Epithelial cell of prostate (primary cell): ENCODE measurements around the gene GAS1.

Source experiments
- DNase-seq: peaks from one replicate; pipeline ENCODE4 v3.0.0-alpha.2; 2011; ENCODE audit warnings: low read depth, low spot score
- H3K27ac ChIP-seq: fragments of 450-650 bp; 2 replicates; pipeline ENCODE4 v1.5.1; 2017; ENCODE audit warnings: mild to moderate bottlenecking

Gene GAS1

DNA sequence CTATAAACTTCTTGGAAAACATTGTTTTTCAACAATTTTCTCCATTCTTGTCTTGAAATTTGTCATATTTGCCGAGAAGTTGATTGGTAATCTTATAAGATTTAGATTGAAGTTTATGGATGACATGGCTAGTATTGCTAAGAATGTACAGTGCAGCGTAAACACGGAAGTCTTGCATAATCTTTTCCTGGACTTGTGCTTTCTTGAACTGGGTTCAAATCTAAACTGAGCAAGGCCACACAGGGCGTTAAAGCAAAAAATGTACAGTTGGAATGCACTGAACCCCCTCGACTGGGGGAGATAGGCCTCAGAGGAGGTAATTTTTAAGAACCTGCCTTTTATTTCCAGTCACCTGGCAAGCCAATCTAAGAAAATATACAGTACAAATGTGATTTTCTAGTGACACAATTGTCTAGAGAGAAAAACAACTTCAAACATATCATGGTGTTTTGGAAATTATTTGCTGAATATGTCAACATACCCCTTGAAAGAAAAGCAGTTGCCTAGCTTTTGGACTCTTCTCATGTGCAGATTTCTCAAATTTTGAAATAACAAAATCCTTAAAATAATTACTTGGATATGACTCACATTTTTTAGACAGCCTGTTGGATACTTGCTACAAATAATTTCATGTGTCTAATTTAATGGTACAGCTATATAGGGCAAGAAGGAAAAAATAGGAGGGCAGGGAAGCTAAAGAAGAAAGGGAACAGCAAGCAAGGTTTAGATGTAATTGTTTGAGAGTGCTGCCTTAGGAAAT is 18.5 kb upstream of the GAS1 start:
- no peak for DNase-seq

DNA sequence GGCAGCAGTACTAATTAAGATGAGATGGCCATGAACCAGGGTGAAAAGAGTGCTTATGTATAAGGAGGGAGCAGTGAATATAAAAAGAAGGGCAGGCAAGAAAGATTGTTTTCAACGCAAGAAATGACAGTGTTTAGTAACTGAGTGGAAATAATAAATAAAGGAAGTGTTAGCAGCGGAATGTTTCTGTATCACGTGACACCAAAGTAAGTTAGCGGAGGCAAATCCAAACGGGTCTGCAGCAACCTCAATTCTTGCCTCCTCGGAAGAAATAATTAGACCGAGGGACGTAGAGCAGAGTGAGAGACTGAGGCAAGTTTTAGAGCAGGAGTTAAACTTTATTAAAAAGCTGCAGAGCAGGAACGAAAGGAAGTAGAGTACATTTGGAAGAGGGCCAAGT is 15.4 kb upstream of the GAS1 start:
- no peak for DNase-seq
- no peak overlapping the region for H3K27ac ChIP-seq

More for the DNA sequence above, 18.5 kb upstream of the GAS1 start:
- no peak overlapping the region for H3K27ac ChIP-seq

DNA sequence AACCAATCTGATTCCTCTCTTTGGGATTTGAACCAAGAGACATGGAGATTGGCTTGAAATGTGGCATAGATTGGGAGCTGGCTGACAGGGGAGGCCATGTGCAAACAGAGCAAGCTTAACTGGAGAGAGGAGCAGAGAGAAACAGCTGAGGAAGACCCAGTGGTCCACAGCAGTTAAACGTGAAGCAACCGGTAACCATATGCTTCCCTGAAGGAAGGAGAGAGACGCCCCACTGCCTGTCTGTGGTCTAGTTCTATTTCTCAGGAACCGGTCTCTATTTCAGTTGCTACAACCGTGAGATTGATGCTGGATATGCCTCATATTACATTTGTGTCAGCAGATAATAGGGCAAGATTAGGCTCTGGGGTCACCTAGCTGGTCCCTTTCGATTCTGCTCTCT is 13.6 kb upstream of the GAS1 start:
- no peak overlapping the region for H3K27ac ChIP-seq
- no peak for DNase-seq

DNA sequence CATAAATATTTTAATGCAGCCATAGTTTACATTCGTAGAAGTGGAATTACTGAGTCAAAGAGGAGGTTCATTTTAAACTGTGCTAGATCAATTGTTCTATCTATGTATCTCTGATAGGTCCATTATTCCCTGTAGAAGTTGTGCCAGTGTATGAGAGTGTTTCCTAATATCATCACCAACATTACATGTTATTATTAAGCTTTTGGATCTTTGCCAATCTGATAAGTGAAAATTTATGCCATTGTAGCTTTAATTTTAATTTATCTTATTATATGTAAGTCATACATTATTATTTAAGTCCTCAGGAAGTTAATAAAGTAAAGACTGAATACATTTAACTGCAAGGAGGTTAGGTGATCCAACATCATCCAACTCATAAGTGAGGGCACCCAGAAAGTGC is 10.9 kb upstream of the GAS1 start:
- no peak overlapping the region for H3K27ac ChIP-seq

DNA sequence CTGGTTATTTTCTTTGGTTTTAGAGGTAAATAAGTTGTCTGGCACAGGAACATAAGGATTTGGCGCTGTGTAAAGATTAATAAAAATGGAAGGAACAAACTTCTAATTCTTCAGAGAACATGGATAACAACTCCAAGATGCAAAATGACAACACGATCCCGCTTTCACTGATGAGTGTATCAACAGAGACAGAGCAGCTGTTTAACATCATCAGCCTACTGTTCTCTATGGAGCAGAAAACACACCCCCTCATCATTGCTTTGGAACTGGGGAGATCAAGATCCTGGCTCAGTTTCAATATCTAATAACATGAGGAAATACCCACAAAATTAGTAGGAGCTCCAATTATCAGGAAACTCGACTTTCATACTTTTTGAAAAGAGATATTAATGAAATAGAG is 8.3 kb upstream of the GAS1 start:
- no peak for DNase-seq
- no peak overlapping the region for H3K27ac ChIP-seq

More for the DNA sequence above, 10.9 kb upstream of the GAS1 start:
- no peak for DNase-seq

DNA sequence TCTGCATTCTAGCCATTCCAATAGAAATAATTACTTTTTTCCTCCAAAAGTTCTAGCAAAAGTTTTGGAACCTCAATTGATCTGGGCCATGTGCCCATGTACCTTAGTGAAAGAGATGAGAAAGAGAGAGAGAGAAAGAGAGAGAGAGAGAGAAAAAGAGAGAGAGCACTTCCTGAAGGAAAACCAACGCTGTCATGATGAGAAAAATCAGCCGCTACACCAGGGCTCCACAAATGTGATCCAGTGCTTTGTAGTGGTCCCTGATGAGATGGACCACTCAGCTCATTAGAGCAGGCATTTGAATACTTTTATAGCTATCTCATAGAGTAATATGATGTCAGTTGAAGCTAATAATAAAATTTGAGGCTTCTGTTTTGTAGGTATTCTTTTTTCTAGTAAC is 7.7 kb upstream of the GAS1 start:
- no peak overlapping the region for H3K27ac ChIP-seq
- no peak for DNase-seq

DNA sequence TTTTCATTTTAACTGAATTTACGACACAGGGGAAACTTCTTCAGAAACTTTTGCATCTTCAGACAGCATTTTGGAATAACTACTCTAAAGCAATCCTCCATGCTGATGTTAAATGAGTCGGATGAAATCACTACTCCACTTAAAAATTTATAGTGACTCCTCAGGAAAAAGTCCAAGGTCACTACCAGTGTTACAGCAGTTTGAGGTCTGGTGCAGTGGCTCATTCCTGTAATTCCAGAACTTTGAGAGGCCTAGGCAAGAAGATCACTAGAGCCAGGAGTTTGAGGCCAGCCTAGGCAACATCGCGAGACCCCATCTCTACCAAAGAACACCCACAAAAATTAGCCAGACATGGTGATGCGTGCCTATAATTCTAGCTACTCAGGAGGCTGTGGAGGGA is 5.9 kb upstream of the GAS1 start:
- no peak for DNase-seq
- no peak overlapping the region for H3K27ac ChIP-seq

DNA sequence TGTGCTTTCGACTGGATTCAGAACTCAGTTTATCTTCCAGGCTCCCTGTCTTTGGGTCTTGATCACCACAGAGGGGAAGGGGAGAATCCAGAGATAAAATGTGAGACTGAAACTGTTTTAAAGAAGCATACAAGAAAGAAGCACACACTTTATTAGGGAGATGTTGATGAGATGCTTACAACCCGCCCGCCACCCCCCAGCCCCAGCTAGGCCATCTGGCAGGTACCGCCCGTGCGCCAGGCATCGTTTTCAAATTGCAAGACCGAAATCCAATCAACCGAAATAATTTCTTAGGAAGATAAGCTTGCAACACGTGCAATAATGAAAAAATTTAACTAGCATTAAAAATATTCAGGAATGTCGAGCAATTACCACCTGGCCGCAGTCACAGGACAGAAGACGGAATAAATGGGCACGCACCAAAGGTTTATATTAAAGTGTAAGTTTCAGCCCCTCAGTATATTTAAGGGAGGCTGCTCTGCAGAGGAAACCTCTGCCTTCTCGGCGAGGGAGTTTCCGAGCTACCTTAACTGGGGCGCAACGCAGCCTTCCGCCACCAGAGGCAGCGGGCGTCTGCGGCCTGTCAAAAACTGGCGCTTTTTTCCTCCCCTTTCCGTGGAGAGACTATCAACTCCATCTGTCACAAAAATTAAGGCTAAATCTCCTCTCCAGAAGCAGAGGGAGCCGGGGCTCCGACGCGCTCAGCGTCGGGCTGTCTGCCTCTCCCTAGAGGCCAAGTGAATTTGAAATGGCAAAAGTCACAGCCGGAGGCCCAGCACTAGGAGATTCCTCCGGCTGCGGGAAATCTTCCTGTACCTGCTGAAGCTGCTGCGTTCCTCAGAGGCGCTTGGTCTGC is 996 bp upstream of the GAS1 start:
- DNase-seq, result no peak
- H3K27ac ChIP-seq, result no peak overlapping the region

DNA sequence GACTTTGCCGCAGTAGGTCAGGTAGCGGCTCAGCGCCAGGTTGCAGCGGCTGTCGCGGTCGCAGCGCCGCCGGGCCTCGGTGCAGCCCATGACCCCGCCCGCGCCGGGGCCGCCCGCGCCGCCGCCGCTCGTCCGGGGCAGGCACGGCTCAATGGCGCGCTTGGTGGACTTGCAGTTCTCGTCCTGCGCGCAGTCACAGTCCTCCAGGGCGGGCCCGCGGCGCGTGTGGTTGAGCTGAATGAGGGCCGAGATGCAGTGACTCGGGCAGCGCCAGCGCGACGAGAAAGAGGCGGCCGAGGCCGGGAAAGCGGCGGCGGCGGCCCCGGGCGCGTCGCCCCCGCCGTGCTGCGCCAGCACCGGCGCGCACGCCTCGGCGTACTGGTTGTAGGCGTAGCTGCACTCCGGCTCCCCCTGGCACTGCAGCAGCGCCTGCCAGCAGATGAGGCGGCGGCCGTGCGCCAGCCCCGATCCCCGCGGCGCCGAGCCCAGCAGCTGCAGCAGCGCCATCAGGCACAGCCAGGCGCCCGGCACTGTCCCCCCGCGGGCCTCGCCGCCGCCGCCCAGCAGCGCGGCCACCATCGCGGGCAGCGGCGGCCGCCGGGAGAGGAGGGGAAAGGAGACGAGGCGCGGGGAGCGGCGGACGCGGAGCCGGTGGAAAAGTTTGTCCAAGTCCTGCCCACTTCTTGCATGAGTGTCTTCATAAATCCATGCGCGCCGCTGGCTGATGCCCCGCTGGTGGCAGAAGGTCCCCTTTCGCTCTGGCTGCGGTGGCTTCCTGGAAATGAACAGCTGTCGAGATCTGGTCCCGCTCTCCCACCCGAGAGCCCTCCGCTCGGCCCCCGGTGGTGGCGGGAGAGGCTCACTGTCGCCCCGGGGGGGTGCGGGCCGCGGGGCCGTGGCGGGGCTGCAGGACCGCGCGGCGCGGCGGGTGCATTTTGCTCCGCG is 833 bp downstream of the GAS1 start:
- peak; percentile 60 for DNase-seq
- no peak overlapping the region for H3K27ac ChIP-seq

DNA sequence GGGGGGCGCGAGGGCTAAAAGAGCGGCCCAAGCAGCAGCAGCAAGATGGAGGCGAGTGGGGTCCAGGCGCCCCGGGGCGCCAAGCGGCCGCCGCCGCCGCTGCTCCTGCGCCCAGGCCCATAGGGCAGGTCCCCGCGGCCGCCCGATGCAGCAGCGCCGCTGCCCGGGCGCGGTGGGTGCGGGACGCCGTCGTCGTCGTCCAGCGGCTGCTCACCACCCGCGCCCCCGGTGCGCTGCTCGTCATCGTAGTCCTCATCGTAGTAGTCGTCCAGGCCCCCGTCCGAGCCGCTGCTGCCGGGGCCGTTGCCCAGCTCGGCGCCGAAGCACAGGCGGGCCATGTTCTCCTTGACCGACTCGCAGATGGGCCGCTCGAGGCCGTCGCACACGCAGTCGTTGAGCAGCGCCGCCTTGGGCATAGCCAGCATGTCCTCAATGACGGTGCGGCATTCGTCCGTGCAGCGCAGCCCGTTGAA is 1.5 kb downstream of the GAS1 start:
- no peak for DNase-seq
- H3K27ac ChIP-seq, result no peak overlapping the region

DNA sequence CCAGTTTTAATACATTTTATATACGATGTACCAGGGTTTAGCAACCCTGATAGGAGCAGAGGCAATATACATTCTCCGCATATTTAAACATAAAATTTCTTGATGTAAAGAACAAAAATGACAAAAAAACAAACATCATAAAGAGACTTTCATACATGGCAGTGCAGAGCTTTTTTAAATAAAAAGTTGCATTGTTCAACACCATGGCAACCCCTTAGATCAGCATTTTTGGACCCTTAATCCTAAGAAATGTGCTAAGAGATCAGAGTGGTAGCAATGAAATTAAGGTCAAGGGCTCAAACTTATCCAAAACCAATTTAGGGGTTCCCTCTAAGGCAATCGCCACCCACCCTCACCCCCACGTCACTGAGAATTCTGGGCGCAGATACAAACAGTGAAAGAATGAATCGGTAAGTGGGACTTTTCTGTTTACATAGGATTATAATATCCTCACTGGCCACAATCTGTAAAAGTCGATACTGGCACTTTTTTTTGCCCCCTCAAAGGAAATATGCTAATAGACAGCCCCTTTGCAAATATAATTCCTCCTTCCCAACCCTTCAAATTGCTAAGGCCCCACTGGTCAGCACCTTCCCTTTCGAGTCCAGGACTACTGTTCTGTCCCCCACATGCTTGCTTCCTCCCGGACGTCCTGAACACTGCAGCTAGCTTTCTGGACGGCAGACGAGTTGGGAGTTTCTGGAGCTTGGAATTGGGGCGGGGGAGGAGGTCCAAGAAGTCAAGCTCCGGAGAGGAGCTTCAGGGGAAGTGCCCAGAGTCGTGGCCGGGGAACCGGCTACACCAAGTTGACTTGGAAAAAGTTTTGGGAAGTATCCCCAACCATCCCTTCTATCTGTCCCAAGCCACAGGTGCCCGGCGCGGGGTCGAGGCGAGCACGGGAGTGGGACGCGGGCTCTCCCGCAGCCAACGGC is 2.2 kb downstream of the GAS1 start:
- DNase-seq, result no peak
- H3K27ac ChIP-seq, result no peak overlapping the region

DNA sequence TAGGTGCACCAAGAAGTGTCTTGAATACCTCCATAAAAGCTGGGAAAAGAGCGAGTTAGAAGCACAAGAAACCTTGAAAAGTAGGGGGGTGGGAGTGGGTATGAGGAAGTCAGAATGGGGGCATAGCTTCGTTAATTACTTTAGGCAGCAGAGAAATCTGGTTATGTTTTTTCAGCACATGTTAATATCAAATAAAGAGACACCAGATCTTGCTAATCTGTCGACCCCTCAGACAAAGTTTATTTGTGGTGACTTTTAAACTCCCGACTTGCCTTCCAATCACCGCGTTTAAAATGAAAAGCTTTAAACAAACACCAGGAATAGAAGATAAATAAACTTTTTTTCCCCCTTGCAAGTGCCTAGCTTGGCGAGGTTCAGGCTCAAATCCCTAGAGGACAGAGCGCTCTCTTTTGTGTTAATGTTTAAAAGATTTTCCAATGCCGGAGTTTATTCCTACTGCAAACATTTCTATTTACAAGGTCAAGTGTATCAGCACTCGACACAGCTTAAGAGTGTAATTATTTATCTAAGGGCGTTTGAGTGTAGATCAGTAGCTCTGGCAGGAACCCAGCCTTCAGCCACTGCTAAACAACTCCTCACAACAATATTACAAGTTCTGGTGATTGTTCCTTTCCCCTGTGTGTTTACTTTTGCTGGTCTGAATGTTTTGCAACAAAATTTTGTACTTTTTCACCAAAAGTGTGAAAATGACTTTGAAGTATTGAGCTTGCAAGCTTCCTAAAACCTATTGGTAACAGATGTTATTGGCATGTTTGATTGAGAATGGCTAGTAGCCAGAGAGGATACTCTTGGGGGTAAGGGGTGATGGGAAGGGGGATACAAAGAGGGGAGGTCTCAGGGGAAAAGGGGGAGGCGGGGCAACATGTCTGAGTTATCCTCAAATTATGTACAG is 3.8 kb downstream of the GAS1 start:
- no peak overlapping the region for H3K27ac ChIP-seq
- DNase-seq, result no peak

DNA sequence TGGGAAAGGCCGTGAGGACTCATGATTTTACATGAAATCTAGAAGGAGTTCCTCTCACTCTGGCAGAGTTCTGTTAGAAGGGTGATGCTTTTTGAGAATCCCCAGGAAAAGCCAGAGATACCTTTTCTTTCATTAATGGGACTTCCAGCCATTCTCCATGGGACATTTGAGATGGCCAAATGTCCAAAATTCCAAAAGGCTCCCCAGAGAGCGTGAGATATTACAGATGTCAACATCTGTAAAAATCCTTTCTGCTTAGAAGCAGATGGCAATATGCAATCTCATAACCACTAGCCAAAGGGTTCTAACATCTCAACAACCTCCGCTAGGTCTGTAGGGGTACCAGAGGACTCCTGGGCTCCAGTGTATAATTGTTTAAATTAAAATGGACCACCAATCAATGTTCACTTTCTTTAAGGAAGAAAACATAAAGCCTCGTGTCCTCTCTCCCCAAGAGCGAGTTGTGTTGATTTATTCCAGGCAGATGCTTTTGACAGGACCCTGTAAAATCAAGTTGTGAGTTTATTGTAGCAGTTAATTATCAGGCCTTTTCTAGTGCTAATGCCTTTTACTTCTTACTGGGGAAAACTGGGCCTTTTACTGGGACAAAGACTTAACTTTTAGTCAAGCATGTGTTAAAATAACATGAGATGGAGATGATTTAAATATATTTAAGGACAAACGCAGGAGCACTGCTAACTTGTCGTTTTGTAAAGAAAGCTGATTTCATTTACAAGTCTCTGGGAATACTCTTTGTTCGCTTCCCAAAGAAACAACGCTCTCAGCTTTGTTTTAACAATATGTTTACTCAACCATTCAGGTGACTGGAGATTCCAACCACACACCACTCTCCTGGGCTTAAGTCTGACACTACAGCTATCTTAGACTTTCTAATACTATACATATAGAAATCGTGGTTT is 4.8 kb downstream of the GAS1 start:
- DNase-seq, result no peak
- H3K27ac ChIP-seq, result no peak overlapping the region

DNA sequence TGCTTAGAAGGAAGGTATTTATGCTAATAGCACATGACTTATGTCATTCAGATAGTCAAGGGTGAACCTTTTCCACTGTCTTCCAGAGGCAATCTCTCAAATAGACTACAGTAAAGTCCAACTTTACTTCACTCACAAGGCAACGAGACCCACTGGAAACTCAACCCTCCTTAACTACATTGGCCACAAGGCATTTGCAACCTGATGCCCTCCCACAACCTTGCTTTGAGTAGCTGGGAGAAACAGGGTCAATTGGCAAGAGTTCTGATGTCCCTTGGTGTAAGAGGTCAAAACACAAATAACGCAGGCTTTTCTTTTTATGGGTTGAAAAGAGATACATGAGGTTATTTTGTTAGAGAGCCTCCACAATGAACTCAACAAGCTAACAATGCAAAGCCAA is 6.1 kb downstream of the GAS1 start:
- DNase-seq, result no peak
- H3K27ac ChIP-seq, result no peak overlapping the region

DNA sequence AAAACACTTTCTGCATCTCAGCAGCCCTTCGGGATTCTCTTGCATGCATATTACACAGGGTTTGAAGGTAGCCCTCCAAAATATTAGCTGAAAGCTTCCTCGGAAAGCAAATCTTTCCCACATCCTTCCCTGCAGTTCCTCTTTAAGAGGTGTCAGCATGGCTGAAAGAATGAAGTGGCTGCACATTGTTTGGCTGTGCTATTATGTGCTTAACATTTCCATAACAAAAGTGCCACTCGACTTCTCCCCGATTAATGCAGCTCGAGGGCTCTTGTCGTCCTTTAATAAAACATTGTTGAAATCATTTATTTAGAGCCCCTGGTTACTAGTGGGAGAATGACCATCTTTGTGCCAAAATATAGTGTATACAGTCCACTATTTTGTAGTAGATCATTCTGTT is 6.5 kb downstream of the GAS1 start:
- DNase-seq, result no peak
- H3K27ac ChIP-seq, result no peak overlapping the region

DNA sequence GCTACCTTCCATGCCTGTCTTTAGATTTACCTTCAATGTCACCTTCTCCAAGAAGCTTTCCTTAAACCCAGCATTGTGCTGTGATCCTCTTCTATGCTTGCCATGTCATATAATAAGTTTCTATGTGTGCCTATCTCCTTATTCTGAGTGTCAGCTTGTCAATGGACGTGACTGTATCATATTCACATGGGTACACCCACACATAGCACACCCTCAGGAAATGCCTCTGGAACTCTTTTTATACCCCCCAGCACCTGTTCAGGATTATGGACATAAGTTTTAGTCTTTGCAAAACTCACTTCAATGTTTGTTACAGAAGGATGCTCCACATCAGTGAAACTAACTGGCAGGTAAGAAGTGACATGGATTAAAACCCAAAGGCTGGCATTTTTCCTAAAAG is 7.4 kb downstream of the GAS1 start:
- DNase-seq, result no peak
- no peak overlapping the region for H3K27ac ChIP-seq

DNA sequence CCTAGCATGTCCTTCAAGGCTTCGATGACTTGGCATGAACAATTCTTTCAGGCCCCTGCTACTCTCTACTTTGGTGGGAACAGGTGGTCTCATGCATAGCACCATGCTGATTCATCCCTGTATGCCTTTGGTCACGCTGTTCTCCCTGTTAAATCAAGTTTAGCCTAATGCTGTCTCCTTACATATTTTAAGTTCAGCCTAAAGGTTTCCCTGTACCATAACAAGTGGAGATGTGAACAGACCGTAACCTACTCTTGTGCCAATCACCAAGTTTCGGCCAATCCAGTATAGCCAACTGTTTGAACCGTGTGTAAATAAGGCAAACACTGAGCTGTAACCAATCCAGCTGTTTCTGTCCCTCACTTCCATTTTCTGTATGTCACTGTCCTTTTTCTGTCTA is 8.0 kb downstream of the GAS1 start:
- no peak overlapping the region for H3K27ac ChIP-seq
- no peak for DNase-seq
